Glutamatergic neuron (in vitro differentiated cells): ENCODE results near the gene GRM3. TPM values are rescaled to one million over a fixed set of nuclear protein-coding genes. Genes with fewer than 3 reads are reported as not detected.

Source experiments
- DNase-seq: peaks from one replicate; pipeline ENCODE4 v3.0.0; 2022
- H3K27ac Mint-ChIP-seq: one replicate; pipeline ENCODE4 v1.8.0; 2020; ENCODE audit warnings: mild to moderate bottlenecking, mixed read lengths, inconsistent platforms; ENCODE audit not compliant: unreplicated experiment
- H3K27me3 Mint-ChIP-seq: one replicate; pipeline ENCODE4 v1.8.0; 2020; ENCODE audit warnings: mild to moderate bottlenecking, moderate library complexity, mixed read lengths, inconsistent platforms; ENCODE audit not compliant: unreplicated experiment
- H3K36me3 Mint-ChIP-seq: one replicate; pipeline ENCODE4 v1.8.0; 2020; ENCODE audit warnings: mild to moderate bottlenecking, mixed read lengths, inconsistent platforms; ENCODE audit not compliant: unreplicated experiment
- H3K4me1 Mint-ChIP-seq: one replicate; pipeline ENCODE4 v1.8.0; 2020; ENCODE audit warnings: mild to moderate bottlenecking, low read depth, mixed read lengths, inconsistent platforms; ENCODE audit not compliant: unreplicated experiment
- H3K4me3 Mint-ChIP-seq: one replicate; pipeline ENCODE4 v1.8.0; 2020; ENCODE audit warnings: mild to moderate bottlenecking, mixed read lengths, inconsistent platforms; ENCODE audit not compliant: unreplicated experiment
- H3K9me3 Mint-ChIP-seq: one replicate; pipeline ENCODE4 v1.8.0; 2020; ENCODE audit warnings: mild to moderate bottlenecking, moderate library complexity, mixed read lengths, inconsistent platforms; ENCODE audit not compliant: unreplicated experiment
- total RNA-seq: library from RNA; stranded (reverse); fragmentation: NEBNext Ultra II Directional; extraction: Animal tissue kit (Norgen Biotek cat#: 25700); gene quantifications from one replicate; pipeline ENCODE4 v1.2.1, GENCODE V29; 2021; ENCODE audit not compliant: unreplicated experiment
- TF ChIP-seq, protein P1 (sequence below): fragments of 200-600 bp; sonication (generic); IDR thresholded peaks from one replicate; pipeline ENCODE4 v1.5.0; 2021; ENCODE audit not compliant: partially characterized antibody, unreplicated experiment

Gene GRM3
- total RNA-seq, 1 donor from 2014 or later = not detected

DNA sequence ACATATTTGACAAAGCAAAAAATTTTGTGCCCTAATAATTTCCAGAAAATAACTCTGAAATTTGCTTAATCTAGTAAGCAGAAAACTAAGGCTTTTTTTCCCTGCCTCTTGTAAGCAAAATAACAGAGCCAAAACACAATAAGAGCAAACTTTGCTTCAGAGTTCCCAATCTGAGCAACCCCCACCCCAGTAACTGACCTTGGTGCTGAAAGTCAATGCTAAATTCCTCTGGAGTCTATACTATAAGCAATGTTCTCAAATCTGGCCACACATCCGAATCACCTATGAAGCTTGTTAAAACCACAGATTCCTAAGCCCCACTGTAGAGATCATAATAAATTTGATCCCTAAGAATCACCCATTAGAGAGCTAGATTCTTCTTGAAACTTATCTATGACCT lies 265.2 kb downstream of the GRM3 start:
- TF ChIP-seq, protein P1, sequence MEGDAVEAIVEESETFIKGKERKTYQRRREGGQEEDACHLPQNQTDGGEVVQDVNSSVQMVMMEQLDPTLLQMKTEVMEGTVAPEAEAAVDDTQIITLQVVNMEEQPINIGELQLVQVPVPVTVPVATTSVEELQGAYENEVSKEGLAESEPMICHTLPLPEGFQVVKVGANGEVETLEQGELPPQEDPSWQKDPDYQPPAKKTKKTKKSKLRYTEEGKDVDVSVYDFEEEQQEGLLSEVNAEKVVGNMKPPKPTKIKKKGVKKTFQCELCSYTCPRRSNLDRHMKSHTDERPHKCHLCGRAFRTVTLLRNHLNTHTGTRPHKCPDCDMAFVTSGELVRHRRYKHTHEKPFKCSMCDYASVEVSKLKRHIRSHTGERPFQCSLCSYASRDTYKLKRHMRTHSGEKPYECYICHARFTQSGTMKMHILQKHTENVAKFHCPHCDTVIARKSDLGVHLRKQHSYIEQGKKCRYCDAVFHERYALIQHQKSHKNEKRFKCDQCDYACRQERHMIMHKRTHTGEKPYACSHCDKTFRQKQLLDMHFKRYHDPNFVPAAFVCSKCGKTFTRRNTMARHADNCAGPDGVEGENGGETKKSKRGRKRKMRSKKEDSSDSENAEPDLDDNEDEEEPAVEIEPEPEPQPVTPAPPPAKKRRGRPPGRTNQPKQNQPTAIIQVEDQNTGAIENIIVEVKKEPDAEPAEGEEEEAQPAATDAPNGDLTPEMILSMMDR = no peak
- no peaks in the 10 kb centered on the region for H3K27me3 Mint-ChIP-seq
- peaks cover 1% of the 10 kb centered on the region for H3K4me1 Mint-ChIP-seq
- no peak overlapping the region for H3K4me3 Mint-ChIP-seq
- H3K27ac Mint-ChIP-seq = no peak overlapping the region
- H3K9me3 Mint-ChIP-seq = no peaks in the 10 kb centered on the region
- H3K36me3 Mint-ChIP-seq = no peaks in the 10 kb centered on the region
- no peak for DNase-seq

DNA sequence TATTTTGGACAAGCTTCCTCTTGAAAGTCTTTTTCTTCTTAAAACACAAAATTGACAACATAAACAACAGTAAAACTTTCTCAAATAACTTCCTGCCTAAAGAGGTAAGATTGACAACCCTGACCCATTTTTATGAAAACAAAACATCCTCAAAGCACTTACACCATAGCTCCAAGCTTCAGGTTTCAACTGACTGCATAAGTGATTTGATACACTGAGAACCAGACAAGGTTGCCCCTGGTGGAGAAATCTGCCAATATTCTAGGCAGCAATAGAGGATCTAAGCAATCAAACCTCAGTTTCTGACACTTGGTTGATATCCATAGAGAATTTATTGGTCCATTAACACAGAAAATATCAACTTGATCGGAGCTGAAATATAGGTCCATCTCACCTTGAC lies 267.9 kb downstream of the GRM3 start:
- no peaks in the 10 kb centered on the region for H3K27me3 Mint-ChIP-seq
- TF ChIP-seq, protein P1 = peak; percentile 35

DNA sequence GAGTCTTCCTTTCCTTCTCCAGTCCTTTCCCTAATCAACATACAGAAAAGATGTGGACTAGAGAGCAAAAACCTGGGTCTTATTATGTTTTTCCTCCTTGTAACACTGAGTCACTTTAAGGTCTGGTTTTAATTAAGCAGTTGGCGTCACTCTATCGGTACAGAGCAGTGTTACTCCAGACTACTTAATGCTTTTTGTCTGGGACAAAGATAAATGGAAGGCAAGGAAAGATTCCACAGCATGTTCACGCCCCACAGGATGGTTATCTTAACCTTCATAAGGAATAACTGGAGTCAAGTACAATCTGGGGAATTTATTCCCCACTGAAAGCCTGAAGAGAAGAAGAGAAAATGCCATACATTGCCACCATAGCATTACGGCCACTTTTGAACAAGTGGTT lies 270.0 kb downstream of the GRM3 start:
- TF ChIP-seq, protein P1 = no peak
- no peaks in the 10 kb centered on the region for H3K27me3 Mint-ChIP-seq
- DNase-seq = no peak
- H3K9me3 Mint-ChIP-seq = no peaks in the 10 kb centered on the region
- H3K36me3 Mint-ChIP-seq = no peaks in the 10 kb centered on the region
- H3K4me1 Mint-ChIP-seq = no peaks in the 10 kb centered on the region
- no peak overlapping the region for H3K27ac Mint-ChIP-seq
- H3K4me3 Mint-ChIP-seq = no peak overlapping the region

More for the DNA sequence above, 267.9 kb downstream of the GRM3 start:
- no peak for DNase-seq
- Mint-ChIP-seq H3K4me3 (no peak overlapping the region), H3K27ac (no peak overlapping the region), H3K36me3 (no peaks in the 10 kb centered on the region), H3K4me1 (no peaks in the 10 kb centered on the region), H3K9me3 (no peaks in the 10 kb centered on the region)
